B cell (primary cell): ENCODE measurements around the gene MIX23.

Source experiments
- EZH2 ChIP-seq: IDR thresholded peaks from 2 replicates; pipeline ENCODE4 v1.6.1; 2012; ENCODE audit warnings: borderline replicate concordance, low read depth, mild to moderate bottlenecking, moderate library complexity, low read length; ENCODE audit not compliant: insufficient read depth, poor library complexity, severe bottlenecking
- TF ChIP-seq, protein P1 (sequence below): fragments of 200-600 bp; IDR thresholded peaks from one replicate; pipeline ENCODE4 v1.8.0; 2022; ENCODE audit warnings: antibody characterized with exemption, mild to moderate bottlenecking

- TF ChIP-seq, protein P1, sequence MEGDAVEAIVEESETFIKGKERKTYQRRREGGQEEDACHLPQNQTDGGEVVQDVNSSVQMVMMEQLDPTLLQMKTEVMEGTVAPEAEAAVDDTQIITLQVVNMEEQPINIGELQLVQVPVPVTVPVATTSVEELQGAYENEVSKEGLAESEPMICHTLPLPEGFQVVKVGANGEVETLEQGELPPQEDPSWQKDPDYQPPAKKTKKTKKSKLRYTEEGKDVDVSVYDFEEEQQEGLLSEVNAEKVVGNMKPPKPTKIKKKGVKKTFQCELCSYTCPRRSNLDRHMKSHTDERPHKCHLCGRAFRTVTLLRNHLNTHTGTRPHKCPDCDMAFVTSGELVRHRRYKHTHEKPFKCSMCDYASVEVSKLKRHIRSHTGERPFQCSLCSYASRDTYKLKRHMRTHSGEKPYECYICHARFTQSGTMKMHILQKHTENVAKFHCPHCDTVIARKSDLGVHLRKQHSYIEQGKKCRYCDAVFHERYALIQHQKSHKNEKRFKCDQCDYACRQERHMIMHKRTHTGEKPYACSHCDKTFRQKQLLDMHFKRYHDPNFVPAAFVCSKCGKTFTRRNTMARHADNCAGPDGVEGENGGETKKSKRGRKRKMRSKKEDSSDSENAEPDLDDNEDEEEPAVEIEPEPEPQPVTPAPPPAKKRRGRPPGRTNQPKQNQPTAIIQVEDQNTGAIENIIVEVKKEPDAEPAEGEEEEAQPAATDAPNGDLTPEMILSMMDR = no peak
- TF ChIP-seq EZH2 = no peak
Measured at GRCh38 chr3:122322095-122323075, 60.6 kb downstream of the MIX23 start.
